Stimulated activated CD8-positive, alpha-beta memory T cell treated with anti-CD3 and anti-CD28 coated beads, Interleukin-7, amount 100 ng/mL, for 4 hours (primary cell): ENCODE measurements around the gene RRP12.

Source experiments
- DNase-seq, 2 donors: peaks; one replicate each; pipeline ENCODE4 v3.0.0-alpha.2; 2020; ENCODE audit warnings: low read depth in 2 of 2

RRP12 gene

DNA sequence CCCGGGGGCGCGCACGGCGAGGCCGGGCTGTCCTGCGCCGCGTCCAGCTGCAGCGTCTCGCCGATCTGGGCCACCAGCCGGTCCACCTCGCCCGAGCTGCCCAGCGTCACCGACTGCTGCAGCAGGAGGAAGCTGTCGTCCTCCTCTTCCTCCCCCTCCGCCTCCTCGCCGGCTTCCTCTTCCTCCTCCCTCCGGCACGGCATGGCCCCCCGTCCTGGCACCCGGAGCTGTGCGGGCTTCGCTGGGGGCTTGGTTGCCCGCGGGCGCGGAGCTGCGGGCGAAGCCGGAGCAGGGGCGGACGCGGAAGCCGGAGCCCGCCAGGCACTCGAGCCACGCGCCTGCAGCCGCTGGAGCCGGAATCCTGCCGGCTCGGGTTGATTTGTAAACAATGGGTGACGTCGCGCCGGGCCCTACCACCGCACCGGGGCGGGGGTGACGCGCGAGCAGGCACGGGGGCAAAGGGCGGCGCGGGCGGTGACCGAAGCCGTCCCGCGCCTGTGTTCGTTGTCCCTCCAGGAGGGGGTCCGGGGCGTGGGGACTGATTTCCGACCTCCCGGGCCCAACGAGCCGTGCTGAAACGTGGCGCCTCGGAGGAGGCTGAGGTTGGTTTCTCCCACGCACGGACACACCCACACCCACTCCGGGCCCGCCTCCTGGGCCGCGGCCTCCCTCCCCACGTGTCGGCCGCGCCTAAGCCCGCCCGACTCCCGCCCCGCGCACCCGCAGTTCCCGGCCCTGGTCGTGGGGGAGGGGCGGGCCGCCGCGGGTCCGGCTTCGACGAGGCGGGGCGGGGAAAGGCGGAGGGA lies 66.6 kb downstream of the RRP12 start, which contains the start of gene FRAT2:
FRAT2 (minus strand) TSS at position 360 of the 806 bp plus-strand sequence; CDS start at position 203, 157 bp downstream.
- peak; percentile 73 to 84 for DNase-seq

DNA sequence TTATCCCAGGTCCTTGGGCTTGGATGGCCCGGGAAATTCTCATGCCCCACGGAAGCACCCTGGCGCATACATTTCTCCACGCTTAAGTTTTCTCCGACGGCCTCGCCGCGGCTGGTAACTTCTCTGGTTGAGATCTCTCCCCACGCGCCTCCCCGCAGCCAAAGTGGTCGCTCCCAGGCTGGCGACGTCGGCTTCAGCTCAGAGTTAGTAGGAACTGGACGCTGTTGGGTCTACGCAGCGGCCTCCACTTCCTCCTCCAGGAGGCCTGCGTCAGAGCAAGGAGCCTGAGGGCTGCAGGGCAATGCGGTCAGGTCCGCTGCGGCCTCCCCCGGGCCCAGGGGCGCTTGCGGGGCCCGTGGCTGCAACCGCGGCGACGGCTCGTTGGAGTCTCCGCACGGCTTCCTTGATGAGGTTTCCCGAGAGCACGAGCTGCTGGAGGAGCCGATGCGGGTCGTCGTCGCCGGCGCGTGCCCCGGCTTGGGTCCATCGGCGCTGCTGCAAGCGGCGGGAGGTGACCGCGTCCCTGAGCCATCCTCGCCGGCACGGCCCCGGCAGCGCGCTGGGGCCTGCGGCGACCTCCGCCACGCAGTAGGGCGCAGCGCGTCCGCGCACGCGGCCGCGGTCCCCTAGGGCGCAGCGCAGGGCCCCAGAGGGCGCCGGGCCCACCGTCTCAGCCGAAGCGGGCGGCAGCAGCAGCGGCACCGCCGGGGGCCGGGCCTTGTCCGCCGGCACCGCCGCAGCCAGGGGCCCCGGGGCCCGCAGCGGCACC lies 67.4 kb downstream of the RRP12 start:
- DNase-seq = no peak

DNA sequence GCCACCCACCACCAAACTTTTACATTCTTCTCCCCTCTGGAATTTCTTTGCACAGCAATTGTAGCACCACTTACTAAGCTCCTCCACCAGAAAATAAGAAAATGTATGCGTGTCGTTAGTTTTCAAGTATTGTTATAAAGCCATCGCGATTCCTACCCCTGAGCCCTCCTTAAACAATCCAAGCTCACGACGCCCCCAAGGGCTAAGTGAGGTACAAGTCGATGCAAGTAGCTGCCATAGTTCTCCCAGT lies 67.9 kb downstream of the RRP12 start:
- DNase-seq = no peak

DNA sequence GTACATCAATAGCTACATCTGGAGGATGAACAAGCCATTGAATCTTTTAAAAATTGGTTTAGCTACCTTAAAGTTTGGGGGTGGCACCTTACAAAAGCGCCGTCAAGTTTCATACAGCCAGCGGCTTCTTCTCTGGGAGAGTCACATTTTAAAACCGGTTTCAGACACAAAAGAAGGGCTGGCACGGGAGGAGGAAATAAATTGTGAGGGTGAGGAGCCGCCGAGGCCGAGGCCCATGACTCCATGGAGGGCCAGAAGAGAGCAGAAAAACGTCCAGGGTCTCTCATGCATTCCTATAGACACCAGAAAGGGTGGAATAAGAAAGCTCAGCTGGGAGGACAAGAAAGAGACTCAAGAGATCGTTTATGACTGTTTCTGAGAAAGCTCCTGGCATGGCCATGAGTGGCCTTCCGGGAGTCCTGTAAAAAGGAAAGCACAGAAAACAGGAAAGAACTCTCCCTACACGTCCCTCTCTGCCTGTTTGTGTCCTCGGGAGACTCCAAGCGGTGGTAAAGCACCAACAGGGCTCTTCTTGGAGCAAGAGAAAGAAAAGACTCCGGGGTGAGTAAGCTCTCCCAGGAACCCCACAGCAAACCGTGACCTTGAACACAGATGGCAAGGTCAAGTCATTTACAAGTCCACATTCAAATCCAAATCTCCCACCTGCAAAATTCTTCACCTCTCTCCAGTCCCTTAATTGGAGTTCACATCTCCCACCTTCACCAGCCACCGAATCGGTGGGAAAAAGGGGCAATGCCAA lies 68.4 kb downstream of the RRP12 start:
- DNase-seq = no peak

DNA sequence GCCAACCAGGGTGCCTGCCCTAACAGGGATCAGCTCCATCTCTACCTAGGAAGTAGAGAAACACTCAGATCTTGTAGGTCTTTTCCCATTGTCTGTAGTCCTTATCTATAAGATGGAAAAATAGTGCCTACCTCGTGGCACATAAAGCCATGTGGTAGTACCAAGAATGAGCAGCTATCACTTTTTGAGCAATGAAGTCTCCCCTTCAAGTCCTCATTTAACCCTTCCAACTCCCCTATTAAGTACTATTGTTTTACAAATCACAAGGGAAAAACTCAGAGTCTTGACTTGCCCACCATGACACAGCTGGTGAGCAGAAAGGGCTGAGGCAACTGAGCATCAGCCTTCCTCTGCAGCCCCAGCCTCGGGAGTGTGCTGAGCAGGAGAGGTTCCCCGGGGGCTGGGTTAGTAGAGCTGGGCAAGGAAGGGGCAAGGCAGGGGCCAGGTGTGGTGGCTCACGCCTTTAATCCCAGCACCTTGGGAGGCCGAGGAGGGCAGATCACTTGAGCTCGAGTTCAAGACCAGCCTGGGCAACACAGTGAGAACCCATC lies 69.9 kb downstream of the RRP12 start:
- DNase-seq = no peak

DNA sequence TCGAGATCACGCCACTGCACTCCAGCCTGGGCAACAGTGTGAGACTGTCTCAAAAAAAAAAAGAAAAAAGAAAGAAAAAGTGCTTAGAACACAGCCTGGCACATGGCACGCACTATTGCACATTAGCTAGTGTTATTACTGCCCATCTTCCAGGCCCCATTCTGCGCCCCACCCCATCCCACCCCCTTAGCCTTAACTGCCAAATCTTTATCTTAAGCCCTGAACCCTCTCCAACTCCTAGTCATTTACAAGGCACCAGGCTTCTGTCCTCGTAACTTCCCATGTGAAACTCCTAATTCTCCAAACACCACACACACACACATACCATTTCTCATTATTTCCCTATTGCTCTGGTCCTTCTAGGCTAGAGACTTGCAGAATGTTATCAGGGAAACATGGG lies 71.4 kb downstream of the RRP12 start:
- DNase-seq = no peak

DNA sequence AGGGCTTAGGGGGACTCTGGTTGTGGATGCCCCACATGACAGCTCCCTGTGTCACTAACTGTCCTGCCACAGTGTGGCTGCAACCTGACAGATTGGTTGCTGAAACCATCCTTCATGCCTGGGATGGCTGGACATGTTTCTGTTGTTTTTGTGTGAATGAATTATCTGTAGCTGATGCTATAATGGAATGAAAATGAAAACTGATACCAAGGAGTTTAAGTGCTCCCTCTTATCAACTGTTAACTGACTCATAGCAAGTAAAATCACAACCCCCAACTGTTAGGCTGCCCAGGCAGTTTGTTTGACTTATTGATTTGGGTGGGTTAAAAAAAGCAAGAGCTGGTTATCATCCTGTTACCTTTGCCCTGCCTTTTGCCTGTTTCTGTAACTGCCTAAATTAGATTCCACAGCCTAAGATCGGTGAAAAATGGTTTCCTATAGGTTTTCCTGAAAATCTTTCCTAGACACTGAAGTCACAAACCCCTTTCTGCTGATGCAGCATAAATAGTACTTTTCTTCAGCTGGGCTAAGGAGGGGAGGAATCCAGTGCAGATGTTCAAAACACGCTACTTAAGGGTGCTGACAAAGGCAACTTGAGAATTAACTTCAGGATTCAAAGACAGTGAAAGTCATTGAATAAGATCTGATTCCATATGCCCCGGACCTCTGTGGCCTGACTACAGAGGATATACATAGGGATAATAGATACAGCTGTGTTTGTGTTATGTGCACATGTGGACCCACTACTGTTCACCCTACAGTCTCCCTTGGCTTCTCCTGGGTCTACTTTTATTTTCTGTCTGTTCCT lies 72.3 kb downstream of the RRP12 start:
- DNase-seq = no peak

DNA sequence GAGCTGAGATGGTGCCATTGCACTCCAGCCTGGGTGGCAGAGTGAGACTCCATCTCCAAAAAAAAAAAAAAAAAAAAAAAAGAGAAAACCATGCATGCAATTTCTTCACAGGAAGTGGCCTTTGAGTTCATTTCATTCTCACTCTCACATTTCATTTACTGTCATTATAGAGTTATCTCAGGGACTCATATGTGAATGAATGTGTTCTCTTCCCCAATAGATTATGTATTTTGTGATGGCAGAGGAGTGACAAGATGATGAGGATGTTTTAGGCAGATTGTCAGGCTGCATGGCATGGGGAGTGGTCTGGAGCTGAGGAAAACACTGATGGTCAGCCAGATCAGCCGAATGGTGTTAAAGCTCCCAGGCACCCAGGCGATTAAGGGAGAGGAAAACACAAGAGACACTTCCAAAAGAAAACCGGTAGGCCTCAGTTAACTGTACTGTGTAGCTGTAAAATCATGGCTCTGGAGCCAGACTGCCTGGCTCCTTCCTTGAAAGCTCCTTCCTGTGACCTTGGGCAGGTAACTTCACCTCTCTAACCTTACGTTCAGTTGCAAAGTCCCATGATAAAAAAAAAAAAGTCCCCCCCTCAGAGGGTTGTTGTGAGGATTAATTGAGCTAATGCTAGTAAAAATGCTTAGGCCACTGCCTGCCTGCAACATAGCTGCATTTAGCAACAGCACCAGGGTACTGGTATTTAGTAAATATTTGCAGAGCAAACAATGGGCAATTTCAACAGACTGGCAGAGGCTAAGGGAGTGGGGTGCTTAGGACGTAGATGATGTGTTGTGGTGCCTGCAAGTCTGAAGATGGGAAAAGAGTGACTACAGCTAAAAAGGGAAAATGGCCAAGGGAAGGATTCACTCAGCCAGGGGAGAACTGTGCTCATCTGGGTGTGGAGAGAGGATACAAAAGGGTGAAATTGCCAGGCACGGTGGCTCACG lies 73.5 kb downstream of the RRP12 start:
- DNase-seq = no peak

DNA sequence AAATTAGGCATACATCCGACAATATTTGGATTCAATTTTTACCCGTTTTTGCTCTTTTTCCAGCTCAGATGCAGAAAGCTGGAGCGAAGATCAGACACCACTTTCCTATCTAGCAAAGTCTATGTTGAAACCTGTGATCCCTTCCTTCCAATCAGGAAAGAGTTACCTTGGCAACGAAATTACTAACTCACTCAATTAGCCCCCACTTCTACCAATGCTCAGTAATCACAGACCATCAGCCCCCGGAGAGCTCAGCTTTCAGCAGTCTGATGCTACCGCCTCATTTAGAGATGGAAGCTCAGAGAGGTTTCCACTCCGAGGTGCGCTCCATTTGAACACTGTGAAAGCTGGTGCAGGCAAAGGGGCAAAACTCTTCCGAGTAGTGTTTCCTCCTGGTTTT lies 75.4 kb downstream of the RRP12 start:
- DNase-seq = no peak

DNA sequence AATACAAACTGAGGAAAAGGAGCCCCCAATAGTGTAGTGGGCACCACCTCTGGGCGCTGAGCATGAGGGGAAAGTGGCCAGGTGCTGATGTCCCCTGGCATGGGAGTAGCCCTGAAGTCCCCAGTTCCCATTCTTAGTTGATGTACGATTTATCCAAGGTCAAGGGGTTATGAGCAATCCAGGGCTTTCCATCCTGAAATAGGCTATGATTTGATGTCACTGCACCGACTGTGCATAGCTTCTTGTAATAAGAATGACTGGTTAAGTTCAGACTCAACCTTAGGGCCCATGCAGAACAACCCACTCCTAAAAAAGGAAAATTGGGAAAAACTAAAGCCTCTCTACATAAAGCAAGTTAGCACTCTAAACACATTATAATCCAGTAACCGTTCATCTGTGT lies 77.6 kb downstream of the RRP12 start:
- no peak for DNase-seq

DNA sequence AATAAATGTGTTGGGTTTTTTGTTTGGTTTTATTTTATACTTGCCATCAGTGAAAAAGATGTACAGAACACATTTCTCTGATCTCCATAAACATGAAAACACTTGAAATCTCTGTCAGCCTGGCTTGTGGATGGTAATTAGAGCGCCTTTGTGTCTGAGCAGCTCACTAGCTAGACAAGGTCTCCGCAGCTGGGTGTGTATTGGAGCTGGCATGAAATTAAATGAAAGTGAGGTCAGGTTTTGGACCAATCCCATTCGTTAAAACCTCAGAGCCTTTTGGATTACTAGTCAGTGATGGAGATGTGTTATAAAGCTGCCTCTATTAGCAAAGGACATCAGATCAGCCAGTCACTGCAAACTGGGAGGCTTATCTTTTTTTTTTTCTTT lies 79.3 kb downstream of the RRP12 start:
- DNase-seq = no peak

DNA sequence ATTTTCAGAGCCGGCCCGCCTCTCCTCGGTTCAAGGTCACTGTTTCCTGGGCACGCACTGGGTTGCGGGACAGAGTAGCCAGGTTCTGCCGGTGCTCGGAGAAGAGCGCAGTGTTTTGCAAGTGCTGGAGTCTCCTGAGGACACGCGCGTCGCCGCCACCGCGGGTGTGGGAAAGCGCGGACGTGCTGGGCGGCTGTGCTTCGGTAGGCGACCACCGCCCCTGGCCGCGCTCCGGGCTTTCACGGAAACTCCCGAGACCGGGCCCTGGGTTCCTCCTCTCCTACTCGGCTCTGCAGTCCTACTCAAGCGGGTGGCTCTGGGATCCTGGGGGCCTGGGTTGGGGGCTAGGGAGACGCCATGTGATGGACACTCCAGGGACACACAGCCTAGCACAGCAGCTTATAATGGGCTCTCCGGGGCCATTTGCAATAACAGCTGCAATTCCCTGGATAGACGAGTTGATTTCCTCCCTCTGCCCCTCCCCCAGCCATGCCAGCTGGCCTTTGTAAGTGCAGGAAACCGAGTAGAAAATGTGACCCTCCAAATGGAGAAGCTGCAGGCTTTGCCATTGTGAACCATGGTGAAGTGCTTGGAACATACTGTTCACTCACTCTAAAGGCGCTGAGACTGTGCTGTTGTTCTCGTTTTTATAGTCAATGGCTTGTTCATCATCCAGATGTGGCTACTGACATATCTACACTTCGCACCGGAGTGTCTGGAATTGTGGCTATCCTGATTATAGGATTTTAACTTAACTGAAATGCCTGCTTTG lies 79.9 kb downstream of the RRP12 start:
- no peak for DNase-seq

DNA sequence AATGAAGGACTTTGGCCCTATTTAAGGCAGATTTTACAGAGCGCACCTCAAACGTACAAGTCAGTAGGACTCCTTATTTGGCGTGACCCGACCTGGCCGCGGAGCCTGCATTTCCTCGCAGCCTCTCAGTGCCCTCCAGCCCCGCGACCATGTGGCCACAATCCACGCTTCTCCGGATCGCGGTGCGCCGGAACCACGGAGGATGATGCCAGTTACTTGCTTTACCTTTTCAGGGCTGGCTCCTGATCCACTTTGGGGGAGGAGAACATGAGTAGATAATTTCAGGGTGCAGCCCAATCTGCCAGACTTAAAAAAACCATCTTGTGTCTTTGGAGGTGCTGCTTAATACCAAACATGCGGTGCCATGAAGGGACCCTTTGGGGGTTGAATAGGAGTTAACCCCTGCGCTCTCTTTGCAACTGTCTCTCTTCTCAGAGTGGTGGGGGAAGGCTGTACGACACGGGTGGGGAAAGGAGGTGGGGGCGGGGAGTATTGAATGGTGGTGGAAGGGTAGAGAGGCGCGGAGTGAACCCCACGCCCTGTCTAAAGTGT lies 80.6 kb downstream of the RRP12 start:
- no peak for DNase-seq

DNA sequence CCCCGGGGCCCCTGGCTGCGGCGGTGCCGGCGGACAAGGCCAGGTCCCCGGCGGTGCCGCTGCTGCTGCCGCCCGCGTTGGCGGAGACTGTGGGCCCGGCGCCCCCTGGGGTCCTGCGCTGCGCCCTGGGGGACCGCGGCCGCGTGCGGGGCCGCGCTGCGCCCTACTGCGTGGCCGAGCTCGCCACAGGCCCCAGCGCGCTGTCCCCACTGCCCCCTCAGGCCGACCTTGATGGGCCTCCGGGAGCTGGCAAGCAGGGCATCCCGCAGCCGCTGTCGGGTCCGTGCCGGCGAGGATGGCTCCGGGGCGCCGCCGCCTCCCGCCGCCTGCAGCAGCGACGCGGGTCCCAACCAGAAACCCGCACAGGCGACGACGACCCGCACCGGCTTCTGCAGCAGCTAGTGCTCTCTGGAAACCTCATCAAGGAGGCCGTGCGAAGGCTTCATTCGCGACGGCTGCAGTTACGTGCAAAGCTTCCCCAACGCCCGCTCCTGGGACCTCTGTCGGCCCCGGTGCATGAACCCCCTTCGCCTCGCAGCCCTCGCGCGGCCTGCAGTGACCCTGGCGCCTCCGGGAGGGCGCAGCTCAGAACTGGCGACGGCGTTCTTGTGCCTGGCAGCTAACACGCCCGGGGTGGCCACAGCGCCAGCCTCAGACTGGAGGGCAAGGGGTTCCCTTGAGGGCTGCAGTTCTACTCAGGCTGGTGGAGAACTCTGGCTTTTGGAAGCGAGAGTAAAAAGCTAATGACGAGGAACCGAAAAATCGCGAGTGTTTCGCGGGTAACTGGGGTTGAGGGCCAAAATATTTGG lies 81.3 kb downstream of the RRP12 start:
- peak; percentile 29 to 57 for DNase-seq

DNA sequence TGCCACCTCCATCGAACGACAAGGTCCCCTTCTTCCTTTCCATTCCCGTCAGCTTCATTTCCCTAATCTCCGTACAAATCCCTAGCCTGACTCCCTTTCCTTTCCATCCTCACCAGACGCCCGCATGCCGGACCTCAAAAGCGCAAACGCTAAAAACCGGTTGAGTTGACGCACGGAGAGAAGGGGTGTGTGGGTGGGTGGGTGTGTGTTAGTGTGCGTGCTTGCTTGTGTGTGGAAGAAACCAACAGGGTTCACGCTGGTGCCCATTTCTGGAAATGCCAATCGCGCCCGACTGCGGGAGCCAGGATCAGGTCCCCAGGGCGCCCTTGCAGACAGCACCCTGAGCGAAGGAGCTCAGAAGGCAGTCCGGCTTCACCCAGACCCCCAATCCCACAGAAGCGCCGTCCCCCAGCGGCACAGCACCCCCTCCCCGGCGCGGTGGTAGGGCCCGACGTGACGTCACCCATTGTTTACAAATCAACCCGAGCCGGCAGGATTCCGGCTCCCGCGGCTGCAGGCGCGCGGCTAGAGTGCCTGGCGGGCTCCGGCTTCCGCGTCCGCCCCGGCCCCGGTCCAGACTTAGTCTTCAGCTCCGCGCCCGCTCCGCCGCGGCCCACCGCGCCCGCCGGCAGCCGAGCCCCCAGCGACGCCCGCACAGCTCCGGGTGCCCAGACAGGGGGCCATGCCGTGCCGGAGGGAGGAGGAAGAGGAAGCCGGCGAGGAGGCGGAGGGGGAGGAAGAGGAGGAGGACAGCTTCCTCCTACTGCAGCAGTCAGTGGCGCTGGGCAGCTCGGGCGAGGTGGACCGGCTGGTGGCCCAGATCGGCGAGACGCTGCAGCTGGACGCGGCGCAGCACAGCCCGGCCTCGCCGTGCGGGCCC lies 82.1 kb downstream of the RRP12 start, which contains the start of gene FRAT1:
FRAT1 (plus strand) TSS at position 500 of the 880 bp plus-strand sequence; CDS start at position 683, 183 bp downstream.
- DNase-seq = peak; percentile 78

DNA sequence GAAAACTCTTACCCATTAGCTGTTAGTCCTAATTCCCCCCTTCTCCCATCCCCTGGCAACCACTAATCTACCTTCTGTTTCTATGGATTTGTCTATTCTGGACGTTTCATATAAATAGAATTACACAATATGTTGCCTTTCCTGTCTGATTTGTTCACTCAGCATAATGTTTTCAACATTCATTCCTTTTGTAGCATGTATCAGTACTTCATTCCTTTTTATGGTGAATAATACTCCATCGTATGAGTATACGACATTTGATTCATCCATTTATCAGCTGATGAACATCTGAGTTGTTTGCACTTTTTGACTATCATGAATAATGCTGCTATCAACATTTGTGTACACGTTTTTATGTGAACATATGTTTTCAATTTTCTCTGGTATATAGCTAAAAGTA lies 86.5 kb downstream of the RRP12 start:
- DNase-seq = no peak

DNA sequence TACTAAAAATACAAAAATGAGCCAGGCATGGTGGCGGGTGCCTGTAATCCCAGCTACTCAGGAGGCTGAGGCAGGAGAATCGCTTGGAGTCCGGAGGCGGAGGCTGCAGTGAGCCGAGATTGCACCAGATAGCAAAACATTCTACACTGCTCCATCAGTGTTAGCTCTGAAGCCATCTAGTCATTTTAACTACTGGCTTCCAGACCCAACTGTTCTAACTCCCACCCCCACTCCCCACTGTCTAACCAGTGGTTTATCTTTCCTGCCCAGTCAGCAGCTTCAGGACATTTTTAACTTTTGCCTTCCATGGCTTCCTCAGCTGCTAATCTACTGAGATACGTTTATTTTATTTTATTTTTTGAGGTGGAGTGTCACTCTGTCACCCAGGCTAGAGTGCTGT lies 88.2 kb downstream of the RRP12 start:
- no peak for DNase-seq
